ENCODE measurements around the gene RHBDF2. TPM values are rescaled to one million over a fixed set of nuclear protein-coding genes. Genes with fewer than 3 reads are reported as not detected.

RHBDF2 gene
- total and polyA plus RNA-seq, 5 donors from 2014 or later, result 2.5 to 23.8 (median 3.7) TPM

DNA sequence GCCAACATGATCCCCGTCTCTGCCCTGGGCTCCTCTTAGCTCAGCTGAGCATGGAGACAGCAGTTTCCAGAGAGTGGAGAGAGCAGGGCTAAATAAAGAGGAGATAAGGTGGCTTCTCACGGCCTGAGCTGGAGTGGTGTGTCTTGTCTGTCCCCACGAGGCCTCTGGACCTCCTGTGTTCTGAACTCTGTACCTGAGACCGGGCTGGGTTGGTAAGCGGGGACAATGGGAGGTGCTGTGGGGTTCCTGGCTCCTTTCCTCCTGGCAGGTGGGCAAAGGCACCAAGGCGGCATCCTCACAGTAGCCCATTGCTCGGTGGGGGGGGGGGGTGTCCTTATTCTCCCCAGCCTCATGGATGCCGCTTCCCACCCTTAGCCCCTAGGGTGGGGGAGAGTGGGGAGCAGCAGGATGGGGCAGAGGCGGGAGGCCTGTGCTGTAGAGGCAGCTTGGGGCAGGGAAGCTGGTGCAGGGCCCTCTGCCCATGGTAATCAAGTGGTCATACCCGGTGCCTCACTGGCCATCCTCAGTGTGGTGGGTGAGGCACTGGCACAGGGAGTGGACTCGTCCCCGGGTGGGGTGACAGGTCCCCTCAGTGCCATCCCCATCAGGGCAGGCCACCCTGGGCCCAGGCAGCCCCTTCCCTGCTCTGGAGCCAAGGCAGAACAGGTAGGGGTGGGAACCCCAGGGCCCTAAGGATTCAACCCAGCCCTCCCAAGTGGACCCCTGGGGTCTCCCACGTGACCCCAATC is 31.1 kb downstream of the RHBDF2 start:
- peaks cover 0 to 5% (median 1%) of the 10 kb centered on the region in 4 donors for H3K4me1 Mint-ChIP-seq
- H3K4me3 ChIP-seq (ENCODE audit: low read depth, low read length), result no peak overlapping the region
- no peaks in the 10 kb centered on the region for H3K9me3 Mint-ChIP-seq
- DNase-seq (no peak), ATAC-seq (ENCODE audit: low read depth in 2 of 2) (no peak)
- no peak overlapping the region for H3K27ac Mint-ChIP-seq
- no peaks in the 10 kb centered on the region for H3K27me3 ChIP-seq (ENCODE audit: control insufficient read depth, insufficient read depth, low read length)
- peaks cover 4% of the 10 kb centered on the region for H3K36me3 Mint-ChIP-seq
- peaks cover 4% of the 10 kb centered on the region for H3K36me3 ChIP-seq (ENCODE audit: control insufficient read depth, insufficient read depth, low read length)
- no peak overlapping the region for H3K27ac ChIP-seq (ENCODE audit: insufficient read depth, low read length, poor library complexity, severe bottlenecking)
- H3K4me1 ChIP-seq (ENCODE audit: control insufficient read depth, insufficient read depth, low read length, poor library complexity, severe bottlenecking), result no peaks in the 10 kb centered on the region
- H3K9me3 ChIP-seq (ENCODE audit: control insufficient read depth in 2 of 2, low read length in 2 of 2), result no peaks in the 10 kb centered on the region
- H3K4me3 Mint-ChIP-seq, result no peak overlapping the region
- H3K27me3 Mint-ChIP-seq, result no peaks in the 10 kb centered on the region

DNA sequence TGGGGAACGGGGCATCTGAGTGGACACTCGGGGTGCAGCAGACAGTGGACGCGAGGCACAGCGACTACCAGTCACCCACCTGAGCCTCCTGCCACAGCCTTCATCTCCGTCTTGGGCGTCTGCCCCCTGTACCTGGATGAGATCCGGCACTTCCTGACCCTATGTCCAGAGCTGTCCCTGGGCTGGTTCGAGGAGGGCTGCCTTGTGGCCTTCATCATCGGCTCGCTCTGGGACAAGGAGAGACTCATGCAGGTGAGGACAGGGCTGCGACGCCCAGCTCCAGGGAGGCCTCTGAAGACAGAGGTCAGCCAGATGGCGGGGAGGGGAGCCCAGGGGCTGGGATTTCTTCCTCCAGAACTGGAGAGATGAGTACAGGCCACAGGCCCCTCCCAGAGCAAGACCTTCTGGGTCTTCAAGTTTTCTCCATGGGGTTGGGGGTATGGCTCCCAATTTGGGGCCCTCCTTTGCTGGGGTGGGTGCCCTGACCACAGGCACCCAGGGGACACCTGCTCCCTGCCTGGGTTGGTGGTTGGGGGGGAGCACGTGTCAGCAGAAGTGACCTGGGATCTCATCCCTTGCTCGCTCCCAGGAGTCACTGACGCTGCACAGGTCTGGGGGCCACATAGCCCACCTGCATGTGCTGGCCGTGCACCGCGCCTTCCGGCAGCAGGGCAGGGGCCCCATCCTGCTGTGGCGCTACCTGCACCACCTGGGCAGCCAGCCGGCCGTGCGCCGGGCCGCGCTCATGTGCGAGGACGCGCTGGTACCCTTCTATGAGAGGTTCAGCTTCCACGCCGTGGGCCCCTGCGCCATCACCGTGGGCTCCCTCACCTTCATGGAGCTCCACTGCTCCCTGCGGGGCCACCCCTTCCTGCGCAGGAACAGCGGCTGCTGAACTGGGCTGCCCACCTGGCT is 31.9 kb downstream of the RHBDF2 start:
- ATAC-seq (ENCODE audit: low read depth in 2 of 2), result no peak
- Histone ChIP-seq H3K9me3 (ENCODE audit: control insufficient read depth in 2 of 2, low read length in 2 of 2) (no peaks in the 10 kb centered on the region), H3K27me3 (ENCODE audit: control insufficient read depth, insufficient read depth, low read length) (no peaks in the 10 kb centered on the region), H3K4me1 (ENCODE audit: control insufficient read depth, insufficient read depth, low read length, poor library complexity, severe bottlenecking) (no peaks in the 10 kb centered on the region), H3K4me3 (ENCODE audit: low read depth, low read length) (no peak overlapping the region), H3K27ac (ENCODE audit: insufficient read depth, low read length, poor library complexity, severe bottlenecking) (no peak overlapping the region), H3K36me3 (ENCODE audit: control insufficient read depth, insufficient read depth, low read length) (peaks cover 4% of the 10 kb centered on the region)
- peaks cover 3% of the 10 kb centered on the region for H3K36me3 Mint-ChIP-seq
- H3K4me1 Mint-ChIP-seq, result peaks cover 0 to 5% (median 1%) of the 10 kb centered on the region in 4 donors
- no peak for DNase-seq
- H3K27me3 Mint-ChIP-seq, result peaks cover 2% of the 10 kb centered on the region
- H3K27ac Mint-ChIP-seq, result no peak overlapping the region
- no peaks in the 10 kb centered on the region for H3K9me3 Mint-ChIP-seq
- H3K4me3 Mint-ChIP-seq, result no peak overlapping the region

DNA sequence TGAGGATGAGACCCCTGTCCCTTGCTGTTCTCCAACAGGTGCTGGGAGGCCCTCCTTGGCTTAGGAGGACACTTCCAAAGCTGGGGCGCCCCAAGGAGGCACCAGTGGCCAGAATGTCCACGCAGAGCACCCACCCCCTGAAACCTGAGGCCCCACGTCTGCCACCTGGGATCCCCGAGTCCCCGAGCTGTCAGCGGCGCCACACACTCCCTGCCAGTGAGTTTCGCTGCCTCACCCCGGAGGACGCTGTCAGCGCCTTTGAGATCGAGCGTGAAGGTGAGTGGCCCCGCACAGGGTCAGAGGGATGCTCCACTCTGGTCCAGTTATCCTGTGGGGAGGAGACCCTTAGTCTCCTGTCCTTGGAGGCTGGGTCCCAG is 32.6 kb downstream of the RHBDF2 start:
- no peak overlapping the region for H3K27ac Mint-ChIP-seq

DNA sequence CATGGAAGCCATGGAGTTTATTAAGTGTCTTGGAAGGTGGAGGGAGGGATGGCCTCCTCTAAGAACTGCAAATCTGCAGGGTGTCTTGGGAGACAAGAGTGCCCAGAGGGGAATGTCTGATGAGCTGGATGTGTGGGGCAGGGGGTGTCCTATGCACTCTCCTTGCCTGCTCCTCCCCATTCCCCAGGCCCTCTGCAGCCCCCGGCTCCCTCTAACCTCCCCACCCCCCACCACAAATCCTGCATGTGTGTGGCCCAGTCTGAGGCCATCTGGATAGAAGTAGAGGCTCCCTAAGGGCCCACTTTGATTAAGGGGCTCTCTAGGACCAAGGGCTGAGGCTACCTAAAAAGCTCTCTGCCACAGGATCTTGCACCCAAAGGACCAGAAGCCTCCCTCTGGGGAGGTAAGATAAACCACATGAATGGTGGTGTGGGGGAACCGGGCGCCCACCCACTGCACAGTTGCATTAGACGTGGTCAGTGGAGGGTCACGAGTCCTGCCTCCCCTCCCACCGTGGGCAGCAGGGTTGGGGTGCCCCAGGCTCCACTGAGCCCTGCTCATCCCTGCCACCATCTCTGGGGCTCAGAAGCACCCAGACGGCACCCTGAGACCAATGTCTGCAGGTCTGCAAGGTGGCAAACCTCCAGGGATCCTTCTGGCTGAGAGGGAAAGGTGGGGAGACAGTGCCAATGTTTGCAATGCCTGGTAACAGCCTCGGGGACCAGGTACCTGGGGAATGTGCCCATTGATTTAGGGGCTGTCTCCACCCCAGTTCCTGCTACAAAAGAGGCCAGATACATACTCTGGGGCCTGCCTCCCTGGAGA is 33.2 kb downstream of the RHBDF2 start:
- Histone ChIP-seq H3K27ac (ENCODE audit: insufficient read depth, low read length, poor library complexity, severe bottlenecking) (no peak overlapping the region), H3K36me3 (ENCODE audit: control insufficient read depth, insufficient read depth, low read length) (peaks cover 4% of the 10 kb centered on the region), H3K4me3 (ENCODE audit: low read depth, low read length) (no peak overlapping the region), H3K9me3 (ENCODE audit: control insufficient read depth in 2 of 2, low read length in 2 of 2) (no peaks in the 10 kb centered on the region), H3K27me3 (ENCODE audit: control insufficient read depth, insufficient read depth, low read length) (no peaks in the 10 kb centered on the region), H3K4me1 (ENCODE audit: control insufficient read depth, insufficient read depth, low read length, poor library complexity, severe bottlenecking) (no peaks in the 10 kb centered on the region)
- Mint-ChIP-seq H3K9me3 (no peaks in the 10 kb centered on the region), H3K27me3 (peaks cover 4% of the 10 kb centered on the region), H3K4me3 (no peak overlapping the region), H3K36me3 (peaks cover 3% of the 10 kb centered on the region), H3K4me1 (peaks cover 0 to 5% (median 1%) of the 10 kb centered on the region in 4 donors), H3K27ac (no peak overlapping the region)
- DNase-seq, result no peak
- no peak for ATAC-seq (ENCODE audit: low read depth in 2 of 2)

More for the DNA sequence above, 32.6 kb downstream of the RHBDF2 start:
- Mint-ChIP-seq H3K27me3 (peaks cover 4% of the 10 kb centered on the region), H3K9me3 (no peaks in the 10 kb centered on the region), H3K4me3 (no peak overlapping the region), H3K36me3 (peaks cover 3% of the 10 kb centered on the region), H3K4me1 (peaks cover 0 to 5% (median 1%) of the 10 kb centered on the region in 4 donors)
- Histone ChIP-seq H3K4me3 (ENCODE audit: low read depth, low read length) (no peak overlapping the region), H3K36me3 (ENCODE audit: control insufficient read depth, insufficient read depth, low read length) (peaks cover 4% of the 10 kb centered on the region), H3K27me3 (ENCODE audit: control insufficient read depth, insufficient read depth, low read length) (no peaks in the 10 kb centered on the region), H3K27ac (ENCODE audit: insufficient read depth, low read length, poor library complexity, severe bottlenecking) (no peak overlapping the region), H3K9me3 (ENCODE audit: control insufficient read depth in 2 of 2, low read length in 2 of 2) (no peaks in the 10 kb centered on the region), H3K4me1 (ENCODE audit: control insufficient read depth, insufficient read depth, low read length, poor library complexity, severe bottlenecking) (no peaks in the 10 kb centered on the region)
- ATAC-seq (ENCODE audit: low read depth in 2 of 2), result no peak
- DNase-seq, result no peak

DNA sequence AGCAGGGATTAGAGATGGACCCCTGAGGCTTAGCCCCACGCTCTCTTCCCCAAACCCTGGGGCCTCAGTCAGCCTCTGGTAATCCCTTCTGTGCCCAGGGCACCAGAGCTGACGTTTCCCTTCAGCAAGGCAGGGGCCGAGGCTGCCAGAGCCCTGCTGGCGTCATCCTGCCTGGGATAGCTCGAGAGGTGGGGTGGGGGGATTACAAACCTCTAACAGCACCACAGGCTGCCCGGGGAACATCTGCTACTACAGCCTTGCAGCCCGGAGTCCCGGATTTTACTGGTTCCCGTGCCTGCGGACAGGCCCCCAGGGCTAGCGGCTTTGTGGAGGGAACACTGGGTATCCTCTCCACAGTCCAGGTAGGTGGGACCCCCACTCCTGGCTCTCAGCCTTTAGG is 33.9 kb downstream of the RHBDF2 start, which contains the start of gene AANAT:
Gene AANAT (plus strand): TSS at position 238 of the 400 bp plus-strand sequence. CDS start 1,144 bp downstream, outside the sequence.
- Histone ChIP-seq H3K27ac (ENCODE audit: insufficient read depth, low read length, poor library complexity, severe bottlenecking) (no peak within 1 kb of the TSS), H3K27me3 (ENCODE audit: control insufficient read depth, insufficient read depth, low read length) (no peaks in the 10 kb centered on the region), H3K36me3 (ENCODE audit: control insufficient read depth, insufficient read depth, low read length) (peaks cover 3% of the 10 kb centered on the region), H3K9me3 (ENCODE audit: control insufficient read depth in 2 of 2, low read length in 2 of 2) (no peaks in the 10 kb centered on the region), H3K4me1 (ENCODE audit: control insufficient read depth, insufficient read depth, low read length, poor library complexity, severe bottlenecking) (no peaks in the 10 kb centered on the region), H3K4me3 (ENCODE audit: low read depth, low read length) (no peak within 1 kb of the TSS)
- Mint-ChIP-seq H3K4me3 (no peak within 1 kb of the TSS), H3K4me1 (peaks cover 0 to 5% (median 1%) of the 10 kb centered on the region in 4 donors), H3K9me3 (no peaks in the 10 kb centered on the region), H3K27ac (no peak within 1 kb of the TSS), H3K36me3 (peaks cover 3% of the 10 kb centered on the region), H3K27me3 (peaks cover 4% of the 10 kb centered on the region)
- ATAC-seq (ENCODE audit: low read depth in 2 of 2) (no peak), DNase-seq (no peak)

DNA sequence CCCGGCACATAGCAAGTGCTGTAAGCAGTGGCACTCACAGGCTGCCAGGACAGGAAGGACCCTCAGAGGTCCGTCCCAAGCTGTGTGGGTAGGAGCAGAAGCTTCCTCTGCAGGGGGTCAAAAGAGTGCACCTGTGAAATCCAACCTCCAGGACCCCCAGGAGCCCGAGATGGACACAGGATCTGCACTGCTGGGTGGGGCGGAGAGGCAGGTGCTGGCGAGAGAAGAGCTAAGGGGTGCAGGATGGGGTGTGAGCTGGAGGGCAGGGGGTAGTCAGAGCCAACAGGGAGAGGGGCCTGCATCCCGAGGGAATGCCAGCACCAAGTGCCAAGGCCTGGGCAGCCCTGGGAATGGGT is 34.5 kb downstream of the RHBDF2 start:
- H3K4me1 ChIP-seq (ENCODE audit: control insufficient read depth, insufficient read depth, low read length, poor library complexity, severe bottlenecking), result no peaks in the 10 kb centered on the region
- Mint-ChIP-seq H3K36me3 (peaks cover 3% of the 10 kb centered on the region), H3K4me3 (no peak overlapping the region), H3K27ac (no peak overlapping the region), H3K27me3 (peaks cover 4% of the 10 kb centered on the region), H3K4me1 (peaks cover 0 to 5% (median 1%) of the 10 kb centered on the region in 4 donors), H3K9me3 (no peaks in the 10 kb centered on the region)
- H3K9me3 ChIP-seq (ENCODE audit: control insufficient read depth in 2 of 2, low read length in 2 of 2), result no peaks in the 10 kb centered on the region
- no peak overlapping the region for H3K4me3 ChIP-seq (ENCODE audit: low read depth, low read length)
- no peaks in the 10 kb centered on the region for H3K36me3 ChIP-seq (ENCODE audit: control insufficient read depth, insufficient read depth, low read length)
- DNase-seq (no peak), ATAC-seq (ENCODE audit: low read depth in 2 of 2) (no peak)
- H3K27me3 ChIP-seq (ENCODE audit: control insufficient read depth, insufficient read depth, low read length), result no peaks in the 10 kb centered on the region
- no peak overlapping the region for H3K27ac ChIP-seq (ENCODE audit: insufficient read depth, low read length, poor library complexity, severe bottlenecking)

DNA sequence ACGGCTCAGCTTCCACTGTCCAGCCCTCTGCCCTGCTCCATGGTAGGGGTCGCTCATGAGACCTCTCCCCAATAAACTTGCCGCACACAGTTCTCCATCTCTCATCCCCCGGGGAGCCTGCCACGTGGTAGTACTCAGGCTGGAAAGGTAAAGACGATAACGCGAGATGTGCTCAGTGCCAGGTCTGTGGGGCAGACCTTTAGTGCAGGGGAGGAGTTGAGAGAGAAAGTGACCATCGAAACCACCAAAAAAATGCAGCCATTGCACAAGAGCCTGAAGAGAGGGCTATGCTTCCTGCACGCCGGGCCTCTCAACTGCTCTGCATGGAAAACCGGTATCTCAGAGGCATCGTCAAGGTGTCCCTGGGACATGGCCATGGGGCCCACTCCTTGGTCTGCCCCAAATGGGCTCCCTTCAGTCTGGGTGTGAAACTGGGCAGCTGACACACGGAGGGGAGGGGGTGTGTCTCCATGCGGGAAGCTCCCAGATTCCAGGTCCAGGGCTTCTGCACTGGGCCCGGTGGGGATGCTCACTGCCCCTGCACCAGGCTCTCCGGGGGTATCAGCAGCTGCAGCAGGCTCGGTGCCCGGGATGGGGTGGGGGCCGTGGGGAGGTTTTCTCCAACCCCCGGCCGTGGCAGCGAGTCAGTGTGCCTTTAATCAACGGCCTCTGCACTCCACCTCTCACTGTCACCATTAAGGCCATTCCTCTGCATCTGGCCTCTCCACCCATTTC is 38.5 kb downstream of the RHBDF2 start:
- Histone ChIP-seq H3K27me3 (ENCODE audit: control insufficient read depth, insufficient read depth, low read length) (no peaks in the 10 kb centered on the region), H3K4me3 (ENCODE audit: low read depth, low read length) (no peak overlapping the region), H3K9me3 (ENCODE audit: control insufficient read depth in 2 of 2, low read length in 2 of 2) (no peaks in the 10 kb centered on the region), H3K4me1 (ENCODE audit: control insufficient read depth, insufficient read depth, low read length, poor library complexity, severe bottlenecking) (no peaks in the 10 kb centered on the region), H3K27ac (ENCODE audit: insufficient read depth, low read length, poor library complexity, severe bottlenecking) (no peak overlapping the region), H3K36me3 (ENCODE audit: control insufficient read depth, insufficient read depth, low read length) (no peaks in the 10 kb centered on the region)
- peaks cover 9% of the 10 kb centered on the region for H3K27me3 Mint-ChIP-seq
- no peak overlapping the region for H3K4me3 Mint-ChIP-seq
- no peaks in the 10 kb centered on the region for H3K9me3 Mint-ChIP-seq
- H3K4me1 Mint-ChIP-seq, result peaks cover 0 to 5% (median 1%) of the 10 kb centered on the region in 4 donors
- no peak overlapping the region for H3K27ac Mint-ChIP-seq
- DNase-seq, result no peak
- no peak for ATAC-seq (ENCODE audit: low read depth in 2 of 2)
- H3K36me3 Mint-ChIP-seq, result no peaks in the 10 kb centered on the region

Data from CD4-positive, CD25-positive, alpha-beta regulatory T cell (primary cell).